SW480 (cell line): ENCODE data around the gene PTPRR.
"Not testable (repeated sequence)": the region's sequence is repeated elsewhere in the genome, so short reads cannot be mapped to it uniquely, and the experiment has no call there.

Experiments
- DNase-seq: peaks from one replicate; pipeline ENCODE4 v3.0.0-alpha.2; 2016; ENCODE audit warnings: low spot score

Gene PTPRR

DNA sequence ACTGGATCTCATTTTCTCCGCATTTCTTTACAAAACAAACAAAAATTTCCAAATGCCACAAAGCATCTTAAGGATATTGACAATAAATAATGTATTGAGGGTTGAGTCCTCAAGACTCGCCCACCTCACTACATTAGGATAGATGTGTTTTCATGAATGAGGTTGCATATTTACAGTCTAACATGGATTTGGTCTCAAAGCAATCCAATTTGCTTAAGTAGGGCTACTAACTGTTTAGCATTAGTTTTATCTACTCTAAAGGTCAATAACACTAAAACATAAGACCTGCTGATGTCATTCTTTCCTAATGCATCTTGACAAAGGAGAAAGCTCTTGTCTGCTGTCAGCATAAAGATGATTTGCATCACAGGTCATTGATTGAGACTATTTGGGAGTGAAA, 82.4 kb downstream of the PTPRR start:
- no peak for DNase-seq

DNA sequence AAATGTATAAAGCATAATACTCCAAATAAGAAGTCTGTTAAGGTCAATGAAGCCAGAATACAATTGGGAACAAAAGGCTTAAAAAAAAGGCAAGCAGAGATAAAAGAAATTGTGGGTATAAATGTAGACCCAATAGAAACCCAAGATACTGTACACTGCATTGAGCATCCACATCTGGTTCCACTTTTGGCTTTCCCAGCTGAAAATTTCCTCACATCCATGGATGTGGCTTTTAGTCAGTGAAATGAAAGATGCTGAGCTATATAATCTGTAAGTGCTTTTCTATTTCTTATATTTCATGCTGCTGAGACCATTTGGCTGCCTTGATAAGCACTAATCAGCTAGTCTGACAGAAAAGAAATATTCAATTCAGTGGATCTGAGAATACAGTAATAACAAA, 83.5 kb downstream of the PTPRR start:
- DNase-seq, result no peak

DNA sequence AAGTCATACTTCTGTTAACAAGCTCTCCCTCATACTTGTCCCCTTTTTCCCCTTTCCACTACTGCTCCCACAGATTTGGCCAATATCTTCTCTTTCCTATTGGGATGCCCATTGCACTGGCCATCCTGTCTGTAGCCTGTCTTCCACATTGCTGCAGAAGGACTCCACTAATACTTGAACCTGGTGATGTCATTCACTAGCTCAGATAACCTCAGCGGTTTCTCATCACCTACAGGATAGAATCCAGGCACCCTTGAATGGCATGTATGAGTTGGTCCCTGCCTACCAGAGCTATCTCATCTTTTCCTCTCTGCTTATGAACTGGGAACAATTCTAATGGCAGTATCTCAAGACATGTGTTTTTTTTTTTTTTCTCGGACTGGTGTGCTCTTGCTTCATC, 84.6 kb downstream of the PTPRR start:
- no peak for DNase-seq

DNA sequence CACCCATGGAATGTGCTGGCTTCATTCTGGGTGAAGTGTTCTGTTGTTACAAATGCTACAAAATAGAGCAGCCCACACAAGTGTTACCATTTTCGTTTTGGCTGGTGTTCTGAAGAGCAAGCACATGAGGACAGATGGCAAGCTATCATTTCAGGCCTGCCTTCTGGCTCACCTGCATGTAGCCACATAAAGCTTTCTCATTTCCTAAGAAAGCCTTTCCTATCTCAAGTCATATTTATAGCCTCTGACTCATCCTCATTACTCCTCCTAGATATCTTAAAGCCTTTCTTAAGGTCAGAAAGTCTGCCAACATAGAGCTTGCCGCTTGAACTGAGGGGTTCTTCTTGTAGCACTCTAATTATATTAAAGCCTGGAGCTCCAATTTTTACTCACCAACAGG, 89.0 kb downstream of the PTPRR start:
- no peak for DNase-seq

DNA sequence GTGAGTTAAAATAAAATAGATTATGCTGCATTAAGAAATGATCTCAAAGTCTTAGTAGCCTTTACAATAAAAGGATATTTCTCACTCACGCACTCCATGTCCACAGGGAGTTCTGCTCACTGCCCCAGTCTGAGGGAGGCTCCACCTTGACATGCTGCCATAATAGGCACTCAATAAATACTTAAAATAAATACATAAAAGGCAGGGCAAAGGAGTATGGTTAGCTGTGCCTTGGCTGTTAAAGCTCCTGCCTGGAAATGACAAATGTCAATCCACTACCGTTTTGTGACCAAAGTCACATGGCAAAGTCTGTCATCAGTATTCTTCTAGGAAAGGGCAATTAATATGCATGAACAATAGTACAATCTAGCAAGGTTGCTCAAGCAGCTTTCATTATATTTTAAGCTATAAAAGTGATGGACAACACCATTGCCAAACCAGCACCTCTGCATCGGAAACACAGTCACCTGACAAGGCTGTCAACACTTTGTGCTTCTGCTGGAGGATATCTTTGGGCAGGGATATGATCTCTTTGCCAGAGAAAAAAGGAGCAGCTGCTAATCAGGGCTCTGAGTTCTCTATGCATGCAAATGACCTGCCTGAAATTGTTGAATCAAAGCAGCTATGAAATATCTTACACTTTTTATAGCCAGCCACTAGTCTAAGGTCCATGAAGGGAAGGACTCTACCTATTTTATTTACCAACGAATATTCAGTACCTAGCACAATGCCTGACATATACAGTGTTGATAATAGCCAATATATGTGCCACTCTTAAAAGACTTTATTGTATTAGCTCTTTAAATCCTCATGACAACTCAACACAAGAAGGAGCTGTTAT, 90.1 kb downstream of the PTPRR start:
- no peak for DNase-seq

DNA sequence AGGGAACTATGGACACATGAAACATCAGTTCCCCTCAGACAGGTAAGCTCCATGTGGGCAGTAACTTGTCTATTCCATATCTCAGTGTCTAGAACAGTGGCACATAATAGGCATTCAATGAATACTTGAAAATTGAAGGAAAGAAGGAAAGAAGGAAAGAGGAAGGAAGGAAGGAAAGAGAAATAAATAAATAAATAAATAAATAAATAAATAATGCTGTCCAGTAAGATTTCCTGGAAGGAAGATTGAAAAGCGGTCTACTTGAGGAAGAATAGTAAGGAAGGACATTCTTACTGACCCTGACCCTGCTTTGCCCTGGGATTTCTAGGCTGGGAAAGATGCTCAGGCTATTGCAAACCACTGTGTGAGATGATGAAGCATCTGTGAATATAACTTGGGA, 91.5 kb downstream of the PTPRR start:
- no peak for DNase-seq

DNA sequence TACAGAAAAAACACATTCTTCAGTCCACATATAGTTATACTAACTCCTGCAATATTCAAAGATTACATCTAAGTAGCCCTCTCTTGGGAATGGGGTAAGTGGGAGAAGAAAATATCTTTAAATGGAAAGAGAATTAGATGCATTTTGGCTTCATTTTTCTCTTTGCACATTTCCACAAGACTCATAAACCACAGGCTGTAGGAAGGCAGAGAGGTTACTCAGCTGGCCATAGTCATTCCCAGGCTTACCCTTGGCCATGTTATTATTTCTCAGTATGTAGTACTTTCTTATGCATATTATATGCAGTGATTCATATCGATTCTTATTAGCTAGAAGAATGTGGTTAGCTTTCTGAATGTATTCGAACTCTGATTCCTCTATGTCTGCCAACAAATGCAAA, 92.2 kb downstream of the PTPRR start:
- DNase-seq, result no peak

DNA sequence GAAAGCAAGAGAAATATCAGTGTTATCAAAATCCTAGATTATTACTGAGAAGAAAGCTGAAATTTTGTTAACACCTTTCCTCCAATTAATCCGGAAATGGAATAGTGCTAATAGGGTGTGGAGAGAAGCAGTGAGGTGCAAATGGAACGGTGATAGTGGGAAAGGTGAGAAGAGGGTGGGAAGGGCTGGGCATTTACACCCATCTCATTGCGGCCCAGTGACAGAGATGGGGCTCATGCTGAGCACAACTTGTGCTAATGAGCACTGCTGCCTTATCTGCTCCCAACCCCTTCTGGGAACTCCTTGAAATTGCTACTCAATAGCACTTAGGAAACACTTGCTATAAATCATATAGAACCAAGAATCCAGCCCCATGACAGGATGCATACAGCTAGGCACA, 94.4 kb downstream of the PTPRR start:
- no peak for DNase-seq

DNA sequence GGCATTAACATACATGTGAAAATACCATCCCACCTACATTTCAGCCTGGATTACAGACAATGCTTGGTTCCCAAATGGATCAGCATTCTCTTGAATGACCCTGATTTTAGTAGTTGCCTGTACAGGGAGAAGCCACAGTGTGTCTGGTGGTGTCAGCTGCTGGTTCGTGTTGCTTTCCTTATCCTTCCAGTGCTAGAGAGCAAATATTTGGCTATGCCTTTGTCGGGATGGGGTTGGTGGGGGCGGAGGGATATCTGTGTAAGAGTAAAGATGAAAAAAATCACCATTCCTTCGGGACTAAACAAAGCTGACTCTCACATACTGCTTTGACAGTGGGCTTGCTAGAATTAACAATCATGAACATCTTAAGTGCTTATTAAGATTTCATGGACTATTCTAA, 96.0 kb downstream of the PTPRR start:
- DNase-seq, result no peak

DNA sequence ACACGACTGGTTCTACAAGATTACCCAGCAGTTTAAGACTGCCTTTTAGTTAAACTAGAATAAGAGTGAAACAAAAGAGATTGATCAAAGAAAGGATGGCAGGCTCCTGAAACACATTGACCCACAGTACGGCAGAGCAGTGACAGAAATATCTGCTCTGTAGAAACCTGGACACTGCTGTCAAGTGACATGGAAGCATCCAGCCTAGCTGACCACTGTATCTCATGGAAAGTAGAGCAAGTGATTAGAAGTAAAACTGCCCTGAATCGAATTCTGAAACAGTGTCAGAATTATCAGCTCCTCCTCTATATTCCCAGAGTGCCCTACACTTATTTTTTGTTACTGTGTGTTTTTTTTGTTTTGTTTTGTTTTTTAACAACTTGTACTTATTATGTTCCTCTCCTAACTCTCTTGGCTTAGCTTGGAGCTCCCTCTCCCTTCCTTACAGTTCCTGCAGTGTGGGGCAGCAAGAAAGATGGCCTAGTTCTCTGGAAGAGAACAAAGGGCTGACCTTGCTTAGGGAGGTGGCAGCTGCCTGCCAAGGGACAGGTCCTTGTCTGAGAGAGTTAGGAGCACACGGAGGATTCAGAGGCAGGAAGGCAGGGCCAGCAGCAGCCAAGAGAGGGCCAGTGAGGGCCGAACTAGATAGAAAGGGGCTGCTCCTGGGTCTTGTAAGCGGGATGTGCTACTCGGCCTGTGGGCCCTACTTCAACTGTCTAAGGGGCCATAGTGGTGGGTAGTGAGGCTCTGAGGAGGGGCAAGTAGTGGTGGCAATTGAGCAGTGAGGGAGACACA, 97.2 kb downstream of the PTPRR start:
- no peak for DNase-seq

DNA sequence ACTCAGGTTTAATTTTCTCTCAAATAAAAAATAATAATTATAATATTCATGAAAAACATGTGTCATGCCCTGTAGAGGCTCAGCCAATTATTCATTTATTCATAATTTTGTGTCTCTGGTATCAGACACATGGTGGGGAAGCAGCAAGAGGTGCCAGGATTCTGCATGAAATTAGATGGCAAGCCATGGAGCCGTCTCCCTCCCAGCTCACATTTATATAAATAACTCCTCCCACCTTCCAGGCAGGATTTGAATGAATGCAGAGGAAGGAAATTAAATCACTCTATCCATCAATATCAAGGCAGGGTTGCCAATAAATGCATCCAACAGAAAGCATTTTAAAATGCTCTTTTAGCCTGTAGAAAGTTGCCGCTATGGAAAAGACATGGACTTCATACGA, 98.1 kb downstream of the PTPRR start:
- no peak for DNase-seq

DNA sequence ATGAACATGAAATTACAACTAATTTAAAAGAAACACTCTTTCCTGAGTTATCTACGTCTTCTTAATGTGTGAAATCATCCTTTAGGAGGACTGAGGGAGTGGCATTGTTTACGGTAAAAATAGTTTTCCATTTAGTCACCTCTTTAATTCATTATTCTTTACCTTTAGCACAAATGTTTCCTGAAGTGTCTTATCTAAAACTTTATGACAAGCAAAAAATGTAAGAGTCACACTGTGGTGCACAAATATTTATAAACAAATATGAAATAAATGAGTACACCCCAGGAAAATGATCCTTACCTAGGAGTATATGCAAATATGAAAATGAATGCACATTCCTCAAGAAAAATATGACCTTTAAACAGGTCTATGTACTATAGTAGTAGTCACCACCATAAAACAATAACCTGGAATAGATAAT, 104.6 kb downstream of the PTPRR start:
- DNase-seq, result peak; percentile 34

DNA sequence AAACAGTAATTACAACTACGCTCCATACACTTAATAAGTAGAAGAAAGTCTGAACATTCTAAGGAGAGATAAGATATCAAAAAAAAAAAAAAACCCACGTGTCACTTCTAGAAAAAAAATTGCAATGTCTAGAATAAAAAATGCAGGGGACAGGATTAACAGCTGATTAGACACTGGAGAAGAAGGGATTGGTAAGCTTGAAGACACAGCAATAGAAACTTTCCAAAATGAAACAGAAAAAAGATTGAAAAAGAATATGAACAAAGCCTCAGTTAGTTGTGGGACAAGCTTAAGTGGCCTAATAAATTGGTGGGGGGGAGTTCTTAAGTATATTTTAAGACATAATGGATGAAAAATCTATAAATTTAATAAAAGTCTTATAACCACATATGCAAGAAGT, 105.5 kb downstream of the PTPRR start:
- DNase-seq, result no peak

DNA sequence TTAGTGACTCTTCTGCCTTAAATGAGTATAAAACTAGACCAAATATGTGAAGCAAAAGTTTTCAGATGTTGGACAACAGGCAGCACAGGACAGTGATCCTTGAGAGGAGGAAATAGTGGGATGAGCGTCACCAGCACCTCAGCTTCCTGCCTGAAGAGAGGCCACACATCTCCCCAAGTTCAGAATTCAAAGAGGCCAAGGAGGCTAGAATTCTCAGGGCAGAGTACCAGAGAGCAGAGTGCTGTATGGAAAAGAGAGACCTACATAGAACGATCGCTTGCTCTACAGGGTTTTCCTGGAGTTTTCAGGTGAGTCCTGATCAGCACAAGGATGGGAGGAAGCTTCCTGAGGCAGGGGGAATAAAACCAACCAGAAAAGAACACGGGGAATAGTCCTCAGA, 107.0 kb downstream of the PTPRR start:
- DNase-seq, result no peak

DNA sequence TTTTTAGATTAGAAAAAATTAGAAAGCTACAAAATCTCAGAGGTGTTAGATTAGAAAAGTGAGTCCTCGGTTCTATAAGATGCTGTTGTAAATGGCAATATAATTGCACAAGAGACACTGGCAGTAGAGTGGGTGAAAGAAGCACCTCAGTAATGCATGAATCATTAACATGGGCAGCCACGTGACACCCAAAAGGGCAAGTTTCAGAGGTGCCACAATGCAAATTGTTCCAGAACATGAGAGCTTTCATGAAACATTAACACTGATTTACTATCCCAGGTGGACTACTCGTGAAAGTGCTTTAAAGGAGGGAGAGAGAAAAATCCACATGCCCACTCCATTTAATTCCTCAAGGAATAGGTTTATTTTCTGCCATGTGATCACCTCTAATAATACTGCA, 108.4 kb downstream of the PTPRR start:
- peak; percentile 20 for DNase-seq

DNA sequence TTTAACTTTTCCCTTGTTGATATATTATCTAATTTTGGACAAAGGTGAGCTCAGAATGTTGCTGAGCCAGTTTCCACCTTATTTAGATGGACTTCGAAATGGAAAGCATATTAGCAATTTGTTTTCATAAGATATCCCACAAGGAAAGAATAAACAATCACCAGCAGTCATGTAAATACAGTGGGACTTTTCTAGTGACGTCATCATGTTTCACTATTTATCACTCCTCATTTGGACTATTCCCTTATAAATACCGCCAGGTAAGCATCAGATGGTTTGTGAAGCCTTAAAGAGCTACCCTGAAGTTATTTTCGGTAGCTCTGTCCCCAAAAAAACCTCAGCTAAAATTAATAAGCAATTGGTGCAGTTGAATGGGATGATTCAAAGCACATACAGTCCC, 110.7 kb downstream of the PTPRR start:
- no peak for DNase-seq

DNA sequence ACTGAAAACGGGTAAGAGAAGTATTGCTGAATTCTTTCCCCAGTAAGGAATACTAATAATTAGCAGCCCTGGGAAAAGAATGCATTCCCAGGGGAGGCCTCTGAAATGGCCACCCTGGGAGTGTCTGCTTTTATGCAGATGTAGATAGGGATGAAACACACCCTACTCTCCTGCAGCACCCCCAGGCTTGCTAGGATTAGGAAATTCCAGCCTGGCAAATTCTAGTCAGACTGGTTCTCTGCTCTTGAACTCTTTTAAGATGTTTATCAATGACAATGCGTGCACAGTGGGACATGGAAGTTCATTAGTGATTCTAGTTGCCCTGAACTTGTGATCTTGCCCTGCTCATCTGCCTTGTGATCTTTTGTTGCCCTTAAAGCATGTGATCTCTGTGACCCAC, 112.5 kb downstream of the PTPRR start:
- not testable (repeated sequence) for DNase-seq

DNA sequence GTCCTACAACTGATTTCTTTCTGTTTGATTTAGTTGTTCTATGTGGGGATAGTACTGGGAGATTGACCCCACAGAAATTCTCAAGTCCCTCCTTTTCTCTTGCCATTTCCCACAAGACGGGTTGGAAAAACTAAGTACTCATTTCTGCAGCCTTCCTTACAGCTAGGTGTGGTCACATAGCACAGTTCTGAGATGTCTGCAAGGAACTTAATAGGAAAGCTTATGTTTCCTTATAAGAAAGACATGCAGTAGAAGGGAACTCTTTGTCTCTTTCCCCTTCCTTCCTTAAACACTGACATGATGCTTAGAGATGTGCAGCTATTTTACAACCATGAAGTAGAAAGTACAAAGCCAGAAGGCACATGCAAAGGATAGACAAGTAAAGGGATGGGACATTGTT, 113.7 kb downstream of the PTPRR start:
- DNase-seq, result no peak

DNA sequence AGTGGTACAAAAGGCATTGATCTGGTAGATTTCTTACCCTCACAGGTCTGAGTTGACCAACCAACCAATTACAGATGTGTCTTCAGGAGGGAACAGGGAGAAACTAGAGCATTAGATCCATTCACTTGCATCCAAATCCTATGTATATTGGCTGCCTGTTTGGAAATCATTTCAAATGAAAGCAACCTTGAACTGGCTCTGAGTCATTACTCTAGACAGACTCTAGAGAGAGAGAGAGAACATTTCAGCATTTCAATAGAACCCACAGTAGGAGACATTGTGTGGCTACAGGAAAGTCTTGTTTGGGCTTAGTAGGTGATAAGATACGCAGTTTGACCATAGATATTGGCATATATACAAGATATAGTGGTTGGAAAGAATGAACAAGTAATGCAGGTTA, 114.5 kb downstream of the PTPRR start:
- no peak for DNase-seq

DNA sequence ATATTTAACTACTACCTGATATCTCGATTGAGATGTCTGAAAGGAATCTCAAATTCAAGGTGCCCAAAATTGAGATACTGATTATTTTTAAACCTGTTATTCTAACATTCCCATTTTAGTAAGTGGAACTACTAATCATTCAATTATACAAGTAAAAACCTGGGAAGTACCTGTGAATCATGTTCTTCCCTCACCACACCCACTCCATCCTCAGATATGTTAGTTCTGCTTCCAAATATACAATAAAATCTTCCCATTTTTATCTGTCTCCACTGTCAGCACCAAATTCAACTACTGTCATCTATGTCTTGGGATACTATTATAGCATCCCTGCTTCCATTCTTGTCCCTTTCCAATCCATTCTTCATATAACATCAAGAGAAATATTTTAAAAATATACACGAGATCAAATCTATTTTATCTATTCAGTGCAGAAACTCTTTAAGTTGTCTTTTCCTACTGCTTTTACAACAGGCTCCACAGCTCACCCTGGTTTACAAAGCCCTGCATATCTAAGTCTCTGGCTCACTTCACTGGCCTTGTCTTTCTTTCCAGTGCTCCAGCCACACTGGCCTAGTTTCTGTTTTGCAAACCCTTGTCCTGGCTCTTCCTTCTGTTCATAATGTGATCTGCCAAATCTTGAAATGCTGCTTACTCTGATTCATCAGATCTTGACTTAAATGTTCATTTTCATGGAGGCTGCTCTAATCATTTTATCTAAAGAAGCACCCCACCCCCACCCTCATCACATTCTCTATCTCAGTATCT, 122.3 kb downstream of the PTPRR start:
- no peak for DNase-seq

DNA sequence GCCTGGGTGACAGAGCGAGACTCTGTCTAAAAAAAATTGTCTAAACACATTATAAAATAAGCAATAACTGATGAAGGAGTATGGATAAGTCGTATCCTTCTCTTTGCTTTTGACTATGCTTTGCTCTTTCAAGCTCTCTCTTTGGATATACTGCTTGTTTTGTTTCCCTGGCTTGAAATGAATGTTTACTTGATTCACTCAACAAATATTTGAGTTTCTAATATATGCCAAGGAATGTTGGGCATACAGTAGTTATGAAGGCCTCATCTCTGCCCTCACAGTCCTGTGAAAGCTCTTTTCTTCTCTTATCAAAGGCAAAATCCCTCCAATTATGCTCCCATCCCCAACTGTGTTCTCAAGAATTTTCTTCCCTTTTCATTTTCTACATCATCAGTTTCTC, 123.5 kb downstream of the PTPRR start:
- DNase-seq, result no peak

DNA sequence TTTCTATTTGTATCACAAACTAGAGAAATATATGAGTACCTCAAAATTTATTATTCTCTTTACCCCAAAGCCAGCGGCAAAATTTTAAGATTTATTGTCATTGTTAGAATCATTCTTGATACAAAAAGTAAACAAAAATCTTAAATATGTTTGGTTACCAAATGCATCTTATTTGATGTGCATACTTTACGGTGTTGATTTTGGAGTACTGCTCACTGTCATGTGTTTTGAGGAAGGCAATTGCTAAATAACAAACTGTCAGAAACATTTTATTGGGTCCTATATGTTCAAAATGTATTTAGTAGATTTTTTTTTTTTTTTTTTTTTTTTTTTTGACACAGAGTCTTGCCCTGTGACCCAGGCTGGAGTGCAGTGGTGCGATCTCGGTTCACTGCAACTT, 124.9 kb downstream of the PTPRR start:
- DNase-seq, result no peak

DNA sequence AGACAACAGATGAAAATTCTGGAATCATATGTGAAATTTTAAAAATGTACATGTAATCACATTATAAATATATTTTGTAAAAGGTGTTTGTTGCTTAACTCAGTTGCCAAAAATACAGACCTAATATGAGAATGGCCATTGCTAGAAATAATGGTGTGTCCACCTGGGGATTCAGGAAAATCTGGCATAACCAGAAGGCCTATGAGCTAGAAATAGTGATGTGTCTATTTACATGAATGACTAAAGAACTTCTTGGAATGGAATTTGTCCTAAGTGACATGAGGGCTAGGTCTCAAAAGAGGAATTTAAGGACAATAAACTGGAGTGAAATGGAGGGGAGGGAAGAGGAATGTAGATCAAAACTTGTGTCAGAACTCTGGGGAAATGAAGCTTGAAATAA, 126.4 kb downstream of the PTPRR start:
- DNase-seq, result no peak
